IPS-18a (cell line): ENCODE data around the gene ZNF697.
A peak's percentile ranks its signal among the peaks of the same experiment; 100 is the strongest.

Experiments used
- H3K27ac ChIP-seq: one replicate; pipeline ENCODE4 v1.5.1; 2013; ENCODE audit warnings: low read length
- H3K27me3 ChIP-seq: one replicate; pipeline ENCODE4 v1.6.1; 2013; ENCODE audit warnings: mild to moderate bottlenecking, low read length; ENCODE audit not compliant: control insufficient read depth, insufficient read depth
- H3K36me3 ChIP-seq: one replicate; pipeline ENCODE4 v1.6.1; 2013; ENCODE audit warnings: low read depth, low read length; ENCODE audit not compliant: control insufficient read depth
- H3K4me1 ChIP-seq: one replicate; pipeline ENCODE4 v1.6.1; 2013; ENCODE audit warnings: low read depth, low read length; ENCODE audit not compliant: control insufficient read depth
- H3K4me3 ChIP-seq: one replicate; pipeline ENCODE4 v1.5.1; 2013; ENCODE audit warnings: low read length
- H3K9ac ChIP-seq: one replicate; pipeline ENCODE4 v1.6.1; 2013; ENCODE audit warnings: mild to moderate bottlenecking, low read length, moderate library complexity
- H3K9me3 ChIP-seq: one replicate; pipeline ENCODE4 v1.6.1; 2013; ENCODE audit warnings: low read depth, low read length; ENCODE audit not compliant: control insufficient read depth

ZNF697 gene

GRCh38 chr1:119660253-119661083 lies 12.4 kb upstream of the ZNF697 start:
- no peaks in the 10 kb centered on the region for H3K27me3 ChIP-seq
- H3K4me3 ChIP-seq = no peak overlapping the region
- H3K4me1 ChIP-seq = peaks cover 12% of the 10 kb centered on the region
- no peaks in the 10 kb centered on the region for H3K9me3 ChIP-seq
- H3K36me3 ChIP-seq = no peaks in the 10 kb centered on the region
- H3K9ac ChIP-seq = no peak overlapping the region
- H3K27ac ChIP-seq = no peak overlapping the region

- Histone ChIP-seq H3K9me3 (no peaks in the 10 kb centered on the region), H3K4me1 (peaks cover 12% of the 10 kb centered on the region), H3K36me3 (no peaks in the 10 kb centered on the region), H3K27ac (no peak overlapping the region), H3K4me3 (peak overlapping the region; percentile 8), H3K27me3 (no peaks in the 10 kb centered on the region), H3K9ac (no peak overlapping the region)
Measured at GRCh38 chr1:119659628-119660027, 11.6 kb upstream of the ZNF697 start.

- no peaks in the 10 kb centered on the region for H3K36me3 ChIP-seq
- H3K27me3 ChIP-seq = peaks cover 4% of the 10 kb centered on the region
- H3K9ac ChIP-seq = no peak overlapping the region
- H3K27ac ChIP-seq = no peak overlapping the region
- no peak overlapping the region for H3K4me3 ChIP-seq
- peaks cover 8% of the 10 kb centered on the region for H3K4me1 ChIP-seq
- H3K9me3 ChIP-seq = no peaks in the 10 kb centered on the region
Measured at GRCh38 chr1:119656410-119656955, 8.4 kb upstream of the ZNF697 start.

- Histone ChIP-seq H3K4me1 (peaks cover 7% of the 10 kb centered on the region), H3K9ac (no peak overlapping the region), H3K36me3 (no peaks in the 10 kb centered on the region), H3K9me3 (no peaks in the 10 kb centered on the region), H3K27me3 (peaks cover 14% of the 10 kb centered on the region), H3K27ac (no peak overlapping the region), H3K4me3 (no peak overlapping the region)
Measured at GRCh38 chr1:119655154-119655553, 7.1 kb upstream of the ZNF697 start.

GRCh38 chr1:119653839-119654170 lies 5.7 kb upstream of the ZNF697 start:
- peaks cover 19% of the 10 kb centered on the region for H3K27me3 ChIP-seq
- H3K9me3 ChIP-seq = no peaks in the 10 kb centered on the region
- no peak overlapping the region for H3K9ac ChIP-seq
- no peak overlapping the region for H3K4me3 ChIP-seq
- H3K36me3 ChIP-seq = no peaks in the 10 kb centered on the region
- H3K4me1 ChIP-seq = no peaks in the 10 kb centered on the region
- H3K27ac ChIP-seq = no peak overlapping the region

GRCh38 chr1:119653135-119653838 lies 5.2 kb upstream of the ZNF697 start:
- Histone ChIP-seq H3K27ac (no peak overlapping the region), H3K4me1 (no peaks in the 10 kb centered on the region), H3K27me3 (peaks cover 21% of the 10 kb centered on the region), H3K36me3 (no peaks in the 10 kb centered on the region), H3K4me3 (no peak overlapping the region), H3K9ac (no peak overlapping the region), H3K9me3 (no peaks in the 10 kb centered on the region)

- Histone ChIP-seq H3K9me3 (no peaks in the 10 kb centered on the region), H3K4me1 (no peaks in the 10 kb centered on the region), H3K27me3 (peaks cover 21% of the 10 kb centered on the region), H3K9ac (no peak overlapping the region), H3K27ac (no peak overlapping the region), H3K36me3 (no peaks in the 10 kb centered on the region), H3K4me3 (no peak overlapping the region)
Measured at GRCh38 chr1:119652587-119652986, 4.5 kb upstream of the ZNF697 start.

GRCh38 chr1:119651641-119652040 lies 3.6 kb upstream of the ZNF697 start:
- H3K9ac ChIP-seq = no peak overlapping the region
- H3K27ac ChIP-seq = no peak overlapping the region
- no peaks in the 10 kb centered on the region for H3K36me3 ChIP-seq
- H3K27me3 ChIP-seq = peaks cover 21% of the 10 kb centered on the region
- peaks cover 2% of the 10 kb centered on the region for H3K4me1 ChIP-seq
- no peaks in the 10 kb centered on the region for H3K9me3 ChIP-seq
- no peak overlapping the region for H3K4me3 ChIP-seq

- no peak overlapping the region for H3K4me3 ChIP-seq
- H3K36me3 ChIP-seq = no peaks in the 10 kb centered on the region
- no peak overlapping the region for H3K27ac ChIP-seq
- peaks cover 21% of the 10 kb centered on the region for H3K27me3 ChIP-seq
- peaks cover 7% of the 10 kb centered on the region for H3K4me1 ChIP-seq
- no peaks in the 10 kb centered on the region for H3K9me3 ChIP-seq
- H3K9ac ChIP-seq = no peak overlapping the region
Measured at GRCh38 chr1:119651133-119651532, 3.1 kb upstream of the ZNF697 start.

- peaks cover 17% of the 10 kb centered on the region for H3K4me1 ChIP-seq
- H3K27me3 ChIP-seq = peaks cover 21% of the 10 kb centered on the region
- no peaks in the 10 kb centered on the region for H3K9me3 ChIP-seq
- peak overlapping the region; percentile 86 for H3K9ac ChIP-seq
- H3K36me3 ChIP-seq = no peaks in the 10 kb centered on the region
- no peak overlapping the region for H3K27ac ChIP-seq
- H3K4me3 ChIP-seq = peak overlapping the region; percentile 90
Measured at GRCh38 chr1:119648620-119649004, 546 bp upstream of the ZNF697 start.

- Histone ChIP-seq H3K36me3 (no peaks in the 10 kb centered on the region), H3K4me1 (peaks cover 17% of the 10 kb centered on the region), H3K27ac (peak overlapping the region; percentile 29), H3K9ac (peak overlapping the region; percentile 86), H3K27me3 (peaks cover 21% of the 10 kb centered on the region), H3K4me3 (peak overlapping the region; percentile 90), H3K9me3 (no peaks in the 10 kb centered on the region)
Measured at GRCh38 chr1:119647228-119647733, 785 bp downstream of the ZNF697 start.
